GM04503 (cell line): ENCODE results near the gene TCF7L2.

Experiments used
- DNase-seq: peaks from one replicate; pipeline ENCODE4 v3.0.0-alpha.2; 2012; ENCODE audit warnings: low read depth

Gene TCF7L2

DNA sequence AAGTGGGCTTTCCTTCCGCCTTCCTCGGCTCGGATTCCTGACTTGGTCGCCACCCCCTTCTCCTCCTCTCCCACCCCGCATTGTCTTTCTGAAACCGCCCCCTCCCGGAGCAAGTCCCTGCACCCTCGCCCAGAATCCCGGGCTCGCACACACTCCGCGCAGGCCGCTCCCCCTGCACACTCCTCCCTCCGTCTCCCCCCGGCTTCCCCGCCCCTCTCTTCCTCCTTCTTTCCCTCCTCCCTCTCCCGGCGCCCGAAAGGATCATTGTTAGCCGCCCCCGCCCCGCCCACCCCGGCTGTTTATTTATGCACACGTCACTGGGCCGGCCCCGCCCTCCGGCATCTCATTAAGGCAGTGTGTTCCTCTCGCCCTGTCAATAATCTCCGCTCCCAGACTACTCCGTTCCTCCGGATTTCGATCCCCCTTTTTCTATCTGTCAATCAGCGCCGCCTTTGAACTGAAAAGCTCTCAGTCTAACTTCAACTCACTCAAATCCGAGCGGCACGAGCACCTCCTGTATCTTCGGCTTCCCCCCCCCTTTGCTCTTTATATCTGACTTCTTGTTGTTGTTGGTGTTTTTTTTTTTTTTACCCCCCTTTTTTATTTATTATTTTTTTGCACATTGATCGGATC is at the start of gene TCF7L2:
TCF7L2 (plus strand) TSS at position 373 of the 633 bp plus-strand sequence. CDS start 510 bp downstream, outside the sequence.
- DNase-seq, result peak; percentile 82

DNA sequence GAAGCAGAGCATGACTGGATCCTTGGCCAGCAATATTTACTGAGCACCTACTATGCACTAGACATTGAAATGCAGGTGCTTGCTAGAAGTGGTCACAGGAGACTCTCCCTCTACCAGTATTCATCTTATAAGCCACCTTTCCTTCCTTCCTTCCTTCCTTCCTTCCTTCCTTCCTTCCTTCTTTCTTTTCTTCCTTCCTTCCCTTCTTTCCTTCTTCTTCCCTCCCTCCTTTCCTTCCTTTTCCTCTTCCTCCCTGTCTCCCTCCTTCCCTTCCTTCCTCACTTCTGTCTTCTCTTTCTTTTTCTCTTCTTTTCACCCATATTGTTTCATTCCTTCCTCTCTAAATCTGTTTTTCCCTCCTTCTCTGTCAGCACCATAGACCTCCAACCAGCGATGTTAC is 47.3 kb upstream of the TCF7L2 start:
- no peak for DNase-seq

- peak; percentile 14 for DNase-seq
These were observed 46.0 kb upstream of the TCF7L2 start for GRCh38 chr10:112904000-112904399.

DNA sequence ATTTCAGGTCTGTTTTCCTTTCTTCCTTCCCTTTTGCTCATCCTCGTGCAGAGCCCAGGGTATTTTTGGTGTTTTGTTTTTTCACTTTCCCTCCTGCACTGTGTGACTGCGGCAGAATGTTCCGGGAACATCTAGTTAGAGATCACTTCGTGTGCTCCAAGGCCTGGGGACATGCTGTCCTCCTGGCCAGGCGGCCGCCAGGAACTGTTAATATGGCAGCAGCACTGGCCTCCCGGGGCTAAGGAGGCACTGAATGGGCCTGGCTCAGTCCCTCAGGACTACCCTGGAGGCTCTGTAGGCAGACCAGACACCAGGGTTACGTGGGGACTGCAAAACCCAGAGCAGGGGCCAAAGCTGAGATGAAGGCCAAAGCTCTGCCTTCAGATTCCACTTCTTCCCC is 43.1 kb upstream of the TCF7L2 start:
- DNase-seq, result no peak

DNA sequence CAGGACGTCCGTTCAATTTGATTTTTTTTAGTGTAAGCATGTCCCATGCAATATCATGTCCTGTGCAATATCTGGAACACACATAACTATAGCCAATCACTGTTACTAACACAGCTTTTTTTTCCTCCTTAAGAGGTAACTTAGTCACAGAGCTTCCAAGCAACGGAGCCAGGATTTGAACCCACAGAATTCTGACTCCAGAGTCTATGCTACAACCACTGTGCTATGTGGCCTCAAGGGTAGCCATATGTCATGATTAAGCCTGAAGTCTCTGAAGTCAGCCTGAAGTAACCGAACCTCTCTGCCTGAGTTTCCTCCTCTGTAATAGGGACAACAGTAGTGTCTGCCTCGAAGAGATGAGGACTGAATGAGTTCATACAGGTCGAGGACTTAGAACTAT is 42.2 kb upstream of the TCF7L2 start:
- no peak for DNase-seq

DNA sequence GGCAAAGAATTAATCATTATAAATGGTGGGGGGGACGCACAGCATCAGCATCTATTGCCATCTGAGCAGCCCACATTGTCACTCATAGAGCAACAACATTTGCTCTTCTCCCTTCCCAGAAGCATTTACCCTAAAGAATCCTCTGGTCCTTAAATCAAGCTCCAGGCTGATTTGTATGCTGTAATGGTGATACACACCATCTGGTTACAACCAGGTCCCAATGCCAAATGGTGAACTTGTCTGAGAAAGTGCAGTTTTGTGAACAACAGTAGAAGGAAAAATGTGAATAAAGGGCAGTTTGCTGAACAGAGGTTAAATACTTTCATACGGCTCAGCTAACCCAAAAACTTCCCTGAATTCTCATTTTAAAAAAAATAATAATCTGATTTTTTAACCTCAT is 38.8 kb upstream of the TCF7L2 start:
- DNase-seq, result no peak

- DNase-seq, result no peak
These were observed 37.6 kb upstream of the TCF7L2 start for GRCh38 chr10:112912410-112912928.

DNA sequence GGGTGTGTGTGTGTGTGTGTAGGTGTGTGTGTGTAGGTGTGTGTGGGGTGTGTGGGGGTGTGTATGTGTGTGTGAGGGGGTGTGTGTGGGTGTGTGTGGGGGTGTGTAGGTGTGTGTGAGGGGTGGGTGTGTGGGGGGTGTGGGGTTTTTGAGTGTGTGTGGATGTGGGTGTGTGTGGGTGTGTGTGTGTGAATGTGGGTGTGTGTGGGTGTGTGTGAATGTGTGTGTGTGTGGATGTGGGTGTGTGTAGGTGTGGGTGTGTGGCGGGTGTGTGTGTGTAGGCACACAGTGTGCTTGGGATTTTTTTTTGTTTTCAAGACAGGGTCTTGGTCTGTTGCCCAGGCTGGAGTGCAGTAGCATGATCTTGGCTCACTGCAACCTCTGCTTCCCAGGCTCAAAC is 36.8 kb upstream of the TCF7L2 start:
- no peak for DNase-seq

DNA sequence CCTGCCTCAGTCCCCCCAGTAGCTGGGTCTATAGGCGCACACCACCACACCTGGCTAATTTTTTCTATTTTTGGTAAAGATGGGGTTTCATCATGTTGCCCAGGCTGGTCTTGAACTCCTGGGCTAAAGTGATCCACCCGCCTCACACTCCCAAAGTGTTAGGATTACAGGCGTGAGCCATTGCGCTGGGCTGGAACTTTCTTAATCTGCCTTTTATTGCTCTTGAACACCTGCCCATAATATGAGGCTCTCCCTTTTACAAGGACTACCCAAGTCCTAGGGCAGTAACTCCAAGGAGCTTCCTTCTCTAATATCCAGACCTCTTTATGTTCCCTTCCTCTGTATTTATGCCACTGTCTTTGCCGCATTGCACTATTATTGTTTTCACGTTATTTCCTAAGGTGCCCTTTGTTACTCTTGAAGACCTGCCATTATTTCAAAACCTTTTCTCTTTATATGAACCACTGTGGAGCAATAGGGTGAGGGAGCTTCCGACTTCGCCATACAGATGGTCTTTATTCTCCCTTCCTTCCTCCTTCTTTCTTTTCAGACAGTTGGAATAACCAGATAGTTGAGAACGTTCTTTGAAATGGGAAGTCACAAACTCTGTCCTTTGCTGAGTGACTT is 36.3 kb upstream of the TCF7L2 start:
- DNase-seq, result no peak

DNA sequence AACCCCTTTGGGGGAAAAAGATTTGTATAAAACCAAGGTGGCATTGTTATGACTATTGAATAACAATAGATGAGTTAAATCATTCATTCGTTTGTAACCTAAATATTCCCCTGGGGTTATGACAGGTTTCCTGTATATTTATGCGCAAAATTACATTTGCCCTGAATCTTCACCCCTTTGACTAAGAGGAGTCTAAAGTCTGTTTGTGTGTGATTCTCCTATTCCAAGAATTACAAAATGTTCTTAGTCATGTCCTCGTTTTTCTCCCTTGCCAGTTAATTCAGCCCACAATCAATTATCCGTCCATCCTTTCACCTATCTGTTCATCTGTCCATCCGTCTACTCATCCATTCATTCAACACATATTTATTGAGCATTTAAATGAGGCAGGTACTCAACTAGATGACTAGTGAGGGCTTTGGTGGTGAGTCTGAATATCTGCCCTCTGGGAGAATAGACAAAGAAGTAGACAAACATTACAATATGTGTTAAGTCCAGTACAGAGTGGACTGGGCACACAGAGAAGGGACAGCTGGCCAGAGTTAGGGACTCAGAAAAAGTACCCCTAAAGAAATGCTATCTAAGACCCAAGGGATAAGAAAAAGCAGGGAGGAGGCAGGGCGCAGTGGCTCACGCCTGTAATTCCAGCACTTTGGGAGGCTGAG is 35.6 kb upstream of the TCF7L2 start:
- no peak for DNase-seq

- peak; percentile 11 for DNase-seq
These were observed 34.2 kb upstream of the TCF7L2 start for GRCh38 chr10:112915590-112916572.

DNA sequence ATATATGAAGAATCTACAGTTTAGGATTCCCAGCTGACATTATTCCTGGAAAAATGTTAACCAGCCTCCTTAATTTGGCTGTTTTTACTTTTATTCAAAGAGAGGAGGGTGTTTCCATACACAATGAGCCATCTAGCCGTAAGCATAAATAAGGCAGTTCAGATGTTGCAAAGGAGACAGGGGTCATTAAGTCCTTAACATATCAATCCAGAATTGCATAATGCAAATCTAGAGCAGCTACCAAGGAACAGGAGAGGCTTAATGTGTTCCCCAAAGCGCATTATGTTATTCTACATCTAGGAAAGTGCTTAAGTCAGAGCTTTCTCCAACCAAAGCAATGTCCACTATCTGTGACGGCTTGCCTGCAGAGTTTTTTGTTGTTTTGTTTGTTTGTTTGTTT is 32.4 kb upstream of the TCF7L2 start:
- no peak for DNase-seq

DNA sequence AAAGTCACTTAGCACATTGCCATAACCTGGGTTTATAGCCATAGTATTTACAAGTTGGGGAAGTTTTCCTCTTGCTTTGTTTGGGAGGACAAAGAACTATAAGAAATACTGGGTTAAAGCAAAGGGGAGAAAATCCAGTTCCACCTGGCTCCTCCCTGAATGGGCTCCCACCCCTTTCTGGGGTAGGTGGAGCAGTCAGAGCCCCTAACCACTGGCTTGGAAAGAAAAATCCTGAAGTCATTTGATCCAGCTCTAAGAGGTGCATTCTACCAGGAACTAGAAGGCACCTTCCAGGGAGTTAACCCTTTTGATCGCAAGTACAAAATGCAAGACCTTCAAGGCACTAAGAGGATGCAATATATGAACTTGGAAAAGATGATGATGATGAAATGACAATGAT is 31.3 kb upstream of the TCF7L2 start:
- DNase-seq, result no peak

- DNase-seq, result peak; percentile 39
These were observed 30.3 kb upstream of the TCF7L2 start for GRCh38 chr10:112919721-112920120.

DNA sequence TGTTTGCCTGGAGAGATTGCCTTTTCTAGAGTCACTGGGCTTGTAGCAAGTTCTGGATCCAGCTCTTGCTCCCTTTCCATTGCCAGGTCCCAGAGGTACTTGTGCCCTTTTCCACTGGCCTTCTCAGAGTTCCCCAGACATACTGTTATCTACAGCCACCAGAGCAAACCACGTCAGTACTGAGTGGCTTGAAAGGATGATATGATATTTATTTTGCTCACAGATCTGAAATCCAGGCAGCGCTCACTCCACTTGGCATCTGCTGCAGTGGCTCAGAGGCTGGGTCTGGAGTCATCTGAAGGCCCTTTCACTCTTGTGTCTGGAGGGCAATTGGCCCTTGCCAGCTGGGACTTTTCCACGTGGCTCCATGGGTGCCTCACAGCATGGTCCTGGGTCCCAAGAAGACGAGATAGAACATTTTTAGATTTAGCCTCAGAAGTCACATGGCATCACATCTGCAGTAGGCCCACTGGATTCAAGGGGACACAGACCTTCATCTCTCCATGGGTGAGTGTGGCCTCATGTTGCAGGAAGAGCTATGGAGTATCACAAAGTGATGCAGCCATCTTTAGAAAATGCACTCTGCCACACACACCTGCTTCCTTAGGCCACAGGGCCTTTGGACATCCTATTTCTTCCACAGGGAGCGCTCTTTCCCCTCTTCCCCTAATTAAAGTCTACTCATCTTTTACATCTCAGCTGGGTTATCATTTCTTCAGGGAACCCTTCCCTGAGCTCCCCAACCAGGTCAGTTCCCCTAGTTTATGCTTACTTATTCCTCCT is 22.9 kb upstream of the TCF7L2 start:
- no peak for DNase-seq

GRCh38 chr10:112927980-112928379 is 22.1 kb upstream of the TCF7L2 start:
- no peak for DNase-seq

GRCh38 chr10:112932658-112933057 is 17.4 kb upstream of the TCF7L2 start:
- no peak for DNase-seq

DNA sequence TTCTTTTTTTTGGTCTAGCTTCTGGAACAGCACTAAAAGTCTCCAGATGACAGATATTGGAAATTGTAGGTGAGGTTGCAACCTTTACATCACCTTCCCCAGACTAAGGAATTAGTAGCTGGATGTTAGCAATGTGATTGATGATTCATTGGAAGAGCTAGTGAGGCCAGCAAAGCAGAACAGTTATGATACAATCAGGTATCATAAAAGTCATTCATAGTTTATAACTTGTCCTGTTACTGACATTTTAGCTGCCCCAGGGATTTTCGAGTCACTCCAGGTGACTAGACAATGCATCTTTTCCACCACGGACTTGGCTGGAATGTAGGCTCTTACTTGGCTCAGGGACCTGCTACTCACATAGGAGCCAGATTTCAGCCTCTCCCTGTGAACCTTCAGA is 15.9 kb upstream of the TCF7L2 start:
- no peak for DNase-seq

- no peak for DNase-seq
These were observed 11.1 kb upstream of the TCF7L2 start for GRCh38 chr10:112938808-112939482.

- no peak for DNase-seq
These were observed 4.2 kb upstream of the TCF7L2 start for GRCh38 chr10:112945811-112946210.

DNA sequence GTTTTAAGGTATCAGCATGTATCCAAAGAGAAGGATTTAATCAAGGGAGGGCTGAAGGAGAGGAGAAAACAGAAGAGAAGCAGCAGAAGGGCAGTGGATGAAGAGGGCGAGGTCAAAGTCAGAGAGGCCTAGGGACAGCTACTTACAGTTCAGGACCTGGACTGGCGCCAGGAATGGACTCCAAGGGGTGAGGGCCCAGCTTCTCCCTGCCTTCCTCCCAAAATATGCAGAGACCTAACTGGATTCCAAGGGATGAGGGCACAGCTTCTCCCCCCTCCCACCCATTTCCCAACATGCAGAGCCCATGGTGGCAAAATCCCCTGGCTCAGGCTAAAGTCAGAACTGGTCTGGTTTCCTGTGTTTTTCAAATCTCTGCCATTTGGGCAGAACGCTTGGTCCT is 3.4 kb upstream of the TCF7L2 start:
- DNase-seq, result no peak
